Smooth muscle cell (in vitro differentiated cells): ENCODE data around the gene ARL5C. TPM values are rescaled to one million over a fixed set of nuclear protein-coding genes. Genes with fewer than 3 reads are reported as not detected.

Source experiments
- DNase-seq: peaks from one replicate; lab custom pipeline; 2025; ENCODE audit not compliant: unreplicated experiment; lab: John Stamatoyannopoulos, UW
- H2AFZ ChIP-seq: fragments of 200-600 bp; sonication (generic); 2 replicates; pipeline ENCODE4 v1.6.0; 2016; ENCODE audit warnings: antibody characterized with exemption, low read depth, mild to moderate bottlenecking
- H3F3A ChIP-seq: fragments of 200-600 bp; sonication (generic); 2 replicates; pipeline ENCODE4 v1.6.0; 2017; ENCODE audit warnings: antibody characterized with exemption, low read depth
- H3K27ac ChIP-seq: fragments of 200-600 bp; sonication (generic); 2 replicates; pipeline ENCODE4 v1.5.1; 2016; ENCODE audit warnings: low read depth, mild to moderate bottlenecking
- H3K27me3 ChIP-seq: fragments of 200-600 bp; sonication (generic); 2 replicates; pipeline ENCODE4 v1.6.1; 2016; ENCODE audit warnings: low read depth, mild to moderate bottlenecking
- H3K36me3 ChIP-seq: fragments of 200-600 bp; sonication (generic); 2 replicates; pipeline ENCODE4 v1.5.1; 2016; ENCODE audit warnings: low read depth
- H3K4me1 ChIP-seq: fragments of 200-600 bp; sonication (generic); 2 replicates; pipeline ENCODE4 v1.5.1; 2016; ENCODE audit warnings: low read depth
- H3K4me2 ChIP-seq: fragments of 200-600 bp; sonication (generic); 2 replicates; pipeline ENCODE4 v1.6.0; 2016; ENCODE audit warnings: mild to moderate bottlenecking
- H3K4me3 ChIP-seq: fragments of 200-600 bp; sonication (generic); 2 replicates; pipeline ENCODE4 v1.5.1; 2016; ENCODE audit warnings: mild to moderate bottlenecking
- H3K79me2 ChIP-seq: fragments of 200-600 bp; sonication (generic); 2 replicates; pipeline ENCODE4 v1.6.0; 2016; ENCODE audit warnings: low read depth, mild to moderate bottlenecking
- H3K9ac ChIP-seq: fragments of 200-600 bp; sonication (generic); 2 replicates; pipeline ENCODE4 v1.6.0; 2016; ENCODE audit warnings: low read depth
- H3K9me3 ChIP-seq: fragments of 200-600 bp; sonication (generic); replicated peaks from 2 replicates; pipeline ENCODE4 v1.5.1; 2016; ENCODE audit warnings: low read depth
- H4K20me1 ChIP-seq: fragments of 200-600 bp; sonication (generic); 2 replicates; pipeline ENCODE4 v1.6.0; 2016; ENCODE audit warnings: low read depth
- CTCF ChIP-seq: fragments of 200-600 bp; sonication (generic); IDR thresholded peaks from 2 replicates; pipeline ENCODE4 v1.5.1; 2017; ENCODE audit warnings: borderline replicate concordance, mild to moderate bottlenecking, antibody characterized with exemption; ENCODE audit not compliant: insufficient read depth, poor library complexity, severe bottlenecking
- WGBS: methylation state at CpG from one replicate; pipeline ENCODE4 v1.1.7; 2016; ENCODE audit warnings: low lambda C conversion rate; 5-methylcytosine and 5-hydroxymethylcytosine counted together
- polyA plus RNA-seq: library from polyadenylated mRNA; unstranded; fragments of >200 nt; fragmentation: Nextera tagmentation; extraction: Ambion mirVana; gene quantifications from 2 replicates; pipeline ENCODE4 v1.2.1, GENCODE V29; 2016
- total RNA-seq: library from RNA; depleted of rRNA; stranded (reverse); fragments of >200 nt; gene quantifications from 2 replicates; pipeline ENCODE4 v1.2.3, GENCODE V29; 2014

The ARL5C gene
- total and polyA plus RNA-seq, 2 experiments from 2014 or later, result not detected

DNA sequence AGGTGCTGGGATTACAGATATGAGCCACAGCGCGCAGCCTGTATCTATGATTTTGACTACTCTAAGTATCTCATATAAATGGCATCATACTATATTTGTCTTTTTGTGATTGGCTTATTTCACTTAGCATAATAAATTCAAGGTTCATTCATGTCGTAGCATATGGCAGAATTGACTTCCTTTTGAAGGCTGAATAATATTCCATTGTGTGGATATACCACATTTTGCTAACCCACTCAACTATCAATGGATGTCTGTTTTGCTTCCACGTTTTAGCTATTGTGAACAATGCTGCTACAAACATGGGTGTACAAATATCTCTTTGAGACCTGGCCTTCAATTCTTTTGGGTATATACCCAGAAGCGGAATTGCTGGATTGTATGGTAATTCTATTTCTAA is 24.7 kb downstream of the ARL5C start:
- DNase-seq, result no peak
- H2AFZ ChIP-seq, result no peak overlapping the region
- no peaks in the 10 kb centered on the region for H3K9me3 ChIP-seq
- H3K4me1 ChIP-seq, result peaks cover 4% of the 10 kb centered on the region
- H3K79me2 ChIP-seq, result no peaks in the 10 kb centered on the region
- H3F3A ChIP-seq, result peaks cover 4% of the 10 kb centered on the region
- no peak overlapping the region for H3K4me2 ChIP-seq
- no peak for TF ChIP-seq CTCF
- WGBS, result 91% methylated on average over 5 of the region's 5 CpGs
- H3K9ac ChIP-seq, result no peak overlapping the region
- no peaks in the 10 kb centered on the region for H3K27me3 ChIP-seq
- no peaks in the 10 kb centered on the region for H3K36me3 ChIP-seq
- H4K20me1 ChIP-seq, result no peaks in the 10 kb centered on the region
- H3K27ac ChIP-seq, result no peak overlapping the region
- H3K4me3 ChIP-seq, result no peak overlapping the region

- Histone ChIP-seq H3K27ac (no peak overlapping the region), H2AFZ (no peak overlapping the region)
- WGBS, result 98% methylated on average over 9 of the region's 9 CpGs
Observed at GRCh38 chr17:39139561-39139960, 26.4 kb downstream of the ARL5C start.

DNA sequence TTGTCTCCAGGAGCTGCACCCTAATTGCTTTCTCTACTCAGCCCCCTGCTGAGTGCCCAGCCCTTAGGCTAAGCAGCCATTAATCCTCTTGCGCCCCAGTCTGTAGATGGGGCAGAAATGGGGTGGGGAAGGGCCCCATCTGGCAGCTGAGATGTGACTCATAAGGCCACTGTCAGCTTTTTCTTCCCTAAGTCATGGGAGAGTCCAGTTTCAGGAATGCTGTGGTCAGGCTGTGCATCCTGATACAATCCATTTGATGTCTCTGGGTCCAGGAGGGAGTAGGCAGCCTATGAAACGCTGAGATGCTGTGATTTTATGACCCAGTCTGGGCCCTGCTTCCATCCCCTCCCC is 26.8 kb downstream of the ARL5C start:
- H3K9me3 ChIP-seq, result no peaks in the 10 kb centered on the region
- peak overlapping the region; percentile 75 for H3K4me2 ChIP-seq
- no peaks in the 10 kb centered on the region for H3K79me2 ChIP-seq
- H4K20me1 ChIP-seq, result no peaks in the 10 kb centered on the region
- peak overlapping the region; percentile 17 for H3K9ac ChIP-seq
- WGBS, result 12% methylated on average over 2 of the region's 2 CpGs
- H3K27me3 ChIP-seq, result no peaks in the 10 kb centered on the region
- H3F3A ChIP-seq, result peaks cover 4% of the 10 kb centered on the region
- H3K4me3 ChIP-seq, result no peak overlapping the region
- peaks cover 4% of the 10 kb centered on the region for H3K4me1 ChIP-seq
- no peak for DNase-seq
- no peak overlapping the region for H2AFZ ChIP-seq
- no peak for TF ChIP-seq CTCF
- no peaks in the 10 kb centered on the region for H3K36me3 ChIP-seq
- H3K27ac ChIP-seq, result peak overlapping the region; percentile 85

More at GRCh38 chr17:39139561-39139960, 26.4 kb downstream of the ARL5C start:
- H3K27me3 ChIP-seq, result no peaks in the 10 kb centered on the region
- TF ChIP-seq CTCF, result no peak
- H3K36me3 ChIP-seq, result no peaks in the 10 kb centered on the region
- H3K4me2 ChIP-seq, result peak overlapping the region; percentile 75
- H3K79me2 ChIP-seq, result no peaks in the 10 kb centered on the region
- H3F3A ChIP-seq, result peaks cover 4% of the 10 kb centered on the region
- DNase-seq, result no peak
- no peaks in the 10 kb centered on the region for H4K20me1 ChIP-seq
- H3K4me3 ChIP-seq, result no peak overlapping the region
- H3K9me3 ChIP-seq, result no peaks in the 10 kb centered on the region
- peaks cover 4% of the 10 kb centered on the region for H3K4me1 ChIP-seq
- no peak overlapping the region for H3K9ac ChIP-seq

DNA sequence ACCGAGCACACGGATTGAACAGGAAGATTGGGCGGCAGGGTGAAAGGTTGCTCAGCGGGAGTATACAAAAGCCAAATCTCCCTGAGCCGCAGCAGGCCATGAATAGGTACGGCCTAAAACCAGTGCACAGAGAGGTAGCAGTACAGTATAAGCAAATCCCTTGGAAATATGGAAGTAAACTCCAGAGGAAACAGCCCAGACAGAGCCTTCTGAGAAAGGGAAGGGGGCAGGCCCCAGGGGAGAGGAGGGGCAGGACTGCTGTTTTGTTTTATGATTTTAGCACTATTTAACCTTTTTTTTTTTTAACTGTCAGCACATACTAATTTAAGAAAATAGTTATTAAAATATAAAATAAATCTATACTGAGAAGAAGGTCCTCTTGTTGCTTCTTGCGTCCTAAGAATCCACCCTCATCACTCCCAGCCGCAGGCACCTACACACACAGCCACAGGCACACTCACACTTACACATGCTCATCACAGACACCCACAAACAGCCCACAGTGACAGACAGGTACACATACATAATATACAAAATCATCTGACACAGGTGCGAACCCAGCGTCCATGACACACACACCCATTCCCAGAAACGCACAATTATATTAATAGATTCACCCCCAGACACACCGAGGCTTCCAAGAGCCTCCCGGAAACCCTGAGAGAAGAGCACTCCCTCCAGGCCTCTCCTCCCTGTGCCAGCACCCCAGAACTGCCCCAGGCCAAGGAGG is 27.4 kb downstream of the ARL5C start:
- DNase-seq, result no peak
- Histone ChIP-seq H3F3A (peaks cover 4% of the 10 kb centered on the region), H4K20me1 (no peaks in the 10 kb centered on the region), H3K4me1 (peaks cover 4% of the 10 kb centered on the region), H3K79me2 (no peaks in the 10 kb centered on the region), H3K27me3 (no peaks in the 10 kb centered on the region), H3K27ac (peak overlapping the region; percentile 85), H2AFZ (no peak overlapping the region), H3K36me3 (no peaks in the 10 kb centered on the region), H3K9ac (peak overlapping the region; percentile 29), H3K4me3 (no peak overlapping the region), H3K9me3 (no peaks in the 10 kb centered on the region), H3K4me2 (peak overlapping the region; percentile 75)
- no peak for TF ChIP-seq CTCF
- WGBS, result 72% methylated on average over 13 of the region's 13 CpGs
